Measurements from ENCODE around the gene CACNA2D1.

- no peak for TF ChIP-seq CTCF (IDR thresholded peaks at IDR 0.05)
- no peak for TF ChIP-seq POLR2A (IDR thresholded peaks at IDR 0.05)
These were observed 53.7 kb downstream of the CACNA2D1 start for GRCh38 chr7:82389876-82390275.
